ENCODE data around the gene SLC4A1AP.

Gene SLC4A1AP

DNA sequence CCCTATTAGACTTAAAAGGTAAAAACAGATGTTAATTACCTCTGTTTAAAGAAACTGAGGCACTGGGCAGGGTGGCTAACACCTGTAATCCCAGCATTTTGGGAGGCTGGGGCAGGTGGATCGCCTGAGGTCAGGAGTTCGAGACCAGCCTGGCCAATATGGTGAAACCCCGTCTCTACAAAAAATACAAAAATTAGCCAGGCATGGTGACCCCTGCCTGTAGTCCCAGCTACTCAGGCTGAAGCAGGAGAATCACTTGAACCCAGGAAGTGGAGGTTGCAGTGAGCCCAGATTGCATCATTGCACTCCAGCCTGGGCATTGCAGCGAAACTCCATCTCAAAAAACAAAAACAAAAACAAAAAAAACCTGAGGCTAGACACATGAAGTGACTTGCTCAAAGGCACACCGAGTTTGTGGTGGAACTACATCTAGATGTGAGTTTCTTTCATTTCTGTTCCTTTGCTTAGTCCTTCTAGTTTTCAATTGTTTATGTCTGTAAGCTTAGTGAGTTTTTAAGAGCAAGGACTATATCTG is 40.7 kb downstream of the SLC4A1AP start:
- no peak for DNase-seq (ENCODE audit: low spot score)

DNA sequence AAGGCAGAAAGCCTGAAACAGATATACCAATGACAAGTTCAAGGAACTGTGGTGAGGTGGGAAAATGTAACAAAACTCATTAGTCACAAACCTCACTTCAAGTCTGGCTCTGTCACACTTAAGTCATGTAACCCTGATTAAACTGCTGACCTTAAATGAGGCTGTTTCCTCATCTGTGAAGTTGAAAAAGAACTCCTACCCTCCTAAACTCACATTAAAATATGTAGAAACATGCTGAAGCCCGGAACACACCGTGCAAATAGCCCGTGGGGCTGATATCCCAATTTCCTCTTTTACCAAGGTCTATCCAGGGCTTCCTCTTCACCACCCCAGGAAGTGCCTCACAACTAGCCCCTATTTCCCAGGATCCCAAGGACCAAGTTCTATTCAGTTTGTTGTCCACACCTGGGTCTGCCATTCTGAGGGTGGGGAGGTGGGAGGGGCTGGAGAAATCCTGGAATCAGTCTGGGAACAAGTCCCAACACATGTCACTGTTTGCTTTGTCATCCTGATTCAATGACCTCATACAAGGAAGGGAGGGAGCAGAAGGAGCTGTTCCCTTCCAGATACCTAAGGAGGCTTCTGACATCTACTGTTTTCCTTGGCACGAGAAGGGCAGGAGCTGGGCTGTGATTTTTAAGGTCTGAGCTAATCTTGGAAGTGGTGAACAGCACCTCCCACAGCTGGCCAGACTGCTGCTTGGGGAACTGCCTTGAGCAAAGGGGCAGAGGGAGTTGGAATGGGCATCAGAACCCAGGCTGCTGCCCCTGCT is 42.3 kb downstream of the SLC4A1AP start:
- no peak for DNase-seq (ENCODE audit: low spot score)

- no peak for DNase-seq (ENCODE audit: low spot score)
Measured at GRCh38 chr2:27707462-27708256, 44.0 kb downstream of the SLC4A1AP start.

DNA sequence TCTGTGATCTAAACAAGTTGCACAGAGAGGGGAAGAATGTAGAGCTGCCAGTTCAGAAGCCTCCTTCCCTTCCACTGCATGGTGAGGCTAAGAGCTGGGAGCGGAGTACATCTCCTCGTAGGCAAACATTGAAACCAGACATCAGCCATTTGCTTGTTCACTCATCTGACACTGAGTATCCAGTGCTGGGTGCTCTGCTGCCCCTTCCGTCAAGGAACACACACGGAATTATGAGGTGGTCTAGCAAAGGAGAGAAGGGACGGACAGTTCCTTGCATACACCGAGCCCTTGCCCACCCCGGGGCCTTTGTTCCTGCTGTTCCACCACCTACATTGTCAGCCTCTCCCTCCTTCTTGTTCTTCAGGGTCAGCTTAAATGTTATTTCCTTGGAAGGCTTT is 44.6 kb downstream of the SLC4A1AP start:
- DNase-seq (ENCODE audit: low spot score), result no peak

- DNase-seq (ENCODE audit: low spot score), result no peak
Measured at GRCh38 chr2:27708666-27709065, 45.0 kb downstream of the SLC4A1AP start.

DNA sequence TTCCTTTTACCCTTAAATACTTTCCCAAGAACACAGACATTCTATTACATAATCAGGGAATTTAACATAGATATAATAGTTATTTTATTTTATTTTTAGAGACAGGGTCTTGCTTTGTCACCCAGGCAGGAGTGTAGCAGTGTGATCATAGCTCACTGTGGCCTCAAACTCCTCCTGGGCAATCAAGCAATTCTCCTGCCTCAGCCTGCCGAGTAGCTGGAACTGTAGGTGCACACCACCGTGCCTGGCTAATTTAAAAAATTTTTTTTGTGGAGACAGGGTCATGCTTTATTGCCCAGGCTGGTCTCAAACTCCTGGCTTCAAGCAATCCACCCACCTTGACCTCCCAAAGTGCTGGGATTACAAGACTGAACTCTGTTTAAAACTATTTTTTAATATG is 45.6 kb downstream of the SLC4A1AP start:
- no peak for DNase-seq (ENCODE audit: low spot score)

GRCh38 chr2:27709960-27710575 is 46.4 kb downstream of the SLC4A1AP start:
- no peak for DNase-seq (ENCODE audit: low spot score)

GRCh38 chr2:27710640-27711430 is 47.1 kb downstream of the SLC4A1AP start:
- DNase-seq (ENCODE audit: low spot score), result no peak

- DNase-seq (ENCODE audit: low spot score), result no peak
Measured at GRCh38 chr2:27711804-27712203, 48.1 kb downstream of the SLC4A1AP start.

- DNase-seq (ENCODE audit: low spot score), result no peak
Measured at GRCh38 chr2:27712522-27712921, 48.8 kb downstream of the SLC4A1AP start.

- no peak for DNase-seq (ENCODE audit: low spot score)
Measured at GRCh38 chr2:27713201-27713600, 49.5 kb downstream of the SLC4A1AP start.

DNA sequence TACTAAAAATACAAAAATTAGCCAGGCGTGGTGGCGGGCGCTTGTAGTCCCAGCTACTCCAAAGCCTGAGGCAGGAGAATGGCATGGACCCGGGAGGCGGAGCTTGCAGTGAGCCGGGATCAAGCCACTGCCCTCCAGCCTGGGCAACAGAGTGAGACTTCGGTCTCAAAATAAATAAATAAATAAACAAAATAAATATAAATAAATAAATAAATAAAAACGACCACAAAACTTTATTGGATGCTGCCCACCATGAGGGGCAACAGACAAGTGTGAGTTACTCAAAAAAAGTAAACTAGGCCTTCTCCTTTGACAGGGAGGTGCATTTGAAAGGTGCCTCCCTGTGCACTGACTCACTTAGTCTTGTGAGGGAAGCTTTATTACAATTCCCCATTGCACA is 50.4 kb downstream of the SLC4A1AP start:
- no peak for DNase-seq (ENCODE audit: low spot score)

- DNase-seq (ENCODE audit: low spot score), result no peak
Measured at GRCh38 chr2:27714851-27715291, 51.2 kb downstream of the SLC4A1AP start.

GRCh38 chr2:27715318-27716210 is 51.9 kb downstream of the SLC4A1AP start:
- DNase-seq (ENCODE audit: low spot score), result no peak

GRCh38 chr2:27716301-27717069 is 52.8 kb downstream of the SLC4A1AP start:
- DNase-seq (ENCODE audit: low spot score), result no peak

DNA sequence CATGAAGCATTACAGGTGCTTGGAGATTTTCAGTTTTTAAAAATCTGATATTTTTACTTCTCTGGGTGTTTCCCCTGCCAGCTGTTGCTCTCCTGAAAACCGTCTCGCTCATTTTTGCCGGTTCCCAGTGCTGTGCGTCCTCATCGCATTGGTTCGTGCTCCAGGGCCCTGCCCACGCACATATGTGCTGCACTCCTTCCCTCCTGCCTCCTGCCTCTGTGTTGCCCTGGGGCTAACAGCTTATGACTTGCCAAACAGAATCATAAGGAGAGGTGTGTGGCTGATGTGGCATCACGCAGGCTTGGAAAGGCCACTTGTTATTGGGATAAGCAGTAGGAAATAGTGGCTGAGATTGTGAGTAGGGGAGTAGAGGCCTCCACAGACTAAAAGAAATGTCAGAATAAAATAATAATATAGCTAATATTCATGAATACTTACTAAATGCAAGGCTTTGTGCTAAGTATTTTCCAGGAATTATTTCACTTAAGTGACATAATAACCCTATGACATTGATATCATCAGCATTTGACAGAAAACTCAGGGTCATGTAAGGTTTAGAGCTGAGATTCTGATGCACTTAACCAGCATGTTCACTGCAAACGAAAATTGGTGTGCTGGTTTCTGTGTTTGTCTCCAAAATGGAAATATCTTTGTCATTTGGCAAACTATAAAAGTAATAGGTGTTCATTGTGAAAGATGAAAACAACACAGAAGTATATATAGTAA is 53.5 kb downstream of the SLC4A1AP start:
- DNase-seq (ENCODE audit: low spot score), result no peak

- no peak for DNase-seq (ENCODE audit: low spot score)
Measured at GRCh38 chr2:27720004-27720551, 56.4 kb downstream of the SLC4A1AP start.

DNA sequence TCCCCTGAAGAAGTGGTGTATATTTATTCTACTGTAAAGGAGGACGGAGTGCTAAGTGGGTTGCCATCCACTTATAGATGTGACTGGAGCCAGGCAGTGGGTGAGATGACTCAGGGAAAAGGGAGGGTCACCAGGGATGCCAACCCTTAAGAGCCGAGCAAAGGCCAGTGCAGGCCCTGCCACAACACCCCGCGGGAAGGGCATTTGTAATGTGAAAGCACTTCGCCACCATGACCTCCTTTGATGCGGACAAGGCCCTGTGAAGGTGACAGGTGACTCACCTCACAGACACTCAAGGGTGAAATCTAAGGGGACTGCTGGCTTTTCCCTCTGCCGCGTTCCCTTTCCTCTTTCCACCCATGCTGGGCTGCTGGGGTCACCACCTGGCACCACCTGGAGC is 57.6 kb downstream of the SLC4A1AP start:
- no peak for DNase-seq (ENCODE audit: low spot score)

DNA sequence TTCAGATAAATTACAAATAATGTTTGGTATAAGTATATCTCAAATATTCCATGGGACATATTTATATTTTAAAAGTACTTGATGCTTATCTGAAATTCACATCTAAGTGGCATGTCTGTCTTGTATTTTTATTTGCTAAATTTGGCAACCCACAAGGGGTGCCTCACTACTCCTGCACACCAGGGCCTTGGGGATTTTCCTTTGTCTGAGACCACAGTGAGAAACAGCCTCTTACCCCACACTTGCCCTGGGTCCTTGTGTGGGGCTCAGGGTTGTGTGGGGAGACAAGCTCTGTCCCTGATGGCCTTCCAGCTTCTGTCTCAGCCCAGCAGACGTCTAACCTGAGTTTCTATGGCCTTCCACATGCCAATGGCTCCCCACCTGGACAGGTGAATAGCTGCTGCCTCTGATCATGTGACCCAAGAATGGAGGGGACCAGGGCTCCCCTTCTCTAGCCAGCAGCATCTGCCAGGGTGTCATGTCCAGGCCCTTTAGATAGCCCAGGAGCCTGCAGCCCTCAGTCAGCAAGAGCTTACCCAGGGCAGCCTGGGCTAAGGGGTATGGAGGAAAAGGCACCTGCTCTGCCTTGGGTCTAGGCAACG is 58.3 kb downstream of the SLC4A1AP start:
- DNase-seq (ENCODE audit: low spot score), result no peak

Measured in hematopoietic multipotent progenitor cell treated with erythropoietin and hydrocortisone succinate and interleukin-3 and kit ligand, for 15 days (in vitro differentiated cells).